ENCODE data around the gene ZGPAT. TPM values are rescaled to one million over a fixed set of nuclear protein-coding genes. Genes with fewer than 3 reads are reported as not detected.

The ZGPAT gene
- total and polyA plus RNA-seq, 2 donors (not counting 3 experiments of a cell fraction or from before 2014, with no cell fraction given) = 23.1 to 29.3 TPM

DNA sequence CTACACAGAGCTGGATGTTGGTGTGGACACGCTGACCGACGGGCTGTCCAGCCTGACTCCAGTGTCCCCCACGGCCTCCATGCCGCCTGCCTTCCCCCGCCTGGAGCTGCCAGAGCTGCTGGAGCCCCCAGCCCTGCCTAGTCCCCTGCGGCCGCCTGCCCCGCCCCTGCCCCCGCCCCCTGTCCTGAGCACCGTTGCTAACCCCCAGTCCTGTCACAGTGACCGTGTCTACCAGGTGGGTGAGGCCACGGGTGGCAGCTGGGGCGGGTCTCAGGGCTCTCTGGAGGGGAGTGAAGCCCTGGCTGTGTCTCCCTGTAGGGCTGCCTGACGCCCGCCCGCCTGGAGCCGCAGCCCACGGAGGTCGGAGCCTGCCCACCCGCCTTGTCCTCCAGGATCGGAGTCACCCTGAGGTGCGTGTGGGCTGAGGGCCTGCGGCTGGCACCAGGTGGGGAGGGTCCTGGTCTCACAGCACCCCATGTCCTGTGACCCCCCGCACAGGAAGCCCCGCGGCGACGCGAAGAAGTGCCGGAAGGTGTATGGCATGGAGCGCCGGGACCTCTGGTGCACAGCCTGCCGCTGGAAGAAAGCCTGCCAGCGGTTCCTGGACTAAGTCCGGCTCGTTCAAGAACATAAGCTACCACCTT is 34.7 kb downstream of the ZGPAT start:
- ChIA-PET POLR2A (no interaction called here), CTCF (no interaction called here)
- no peak overlapping the region for H3K4me2 ChIP-seq (ENCODE audit: insufficient read depth, low read length)
- H2AFZ ChIP-seq (ENCODE audit: low read depth, low read length) = no peak overlapping the region
- no peak overlapping the region for H3K27ac ChIP-seq (ENCODE audit: insufficient read depth, low read depth, low read length)
- no peak overlapping the region for H3K4me3 ChIP-seq (replicated peaks in 1 of 3; ENCODE audit: insufficient read depth in 1 of 3, low read depth in 1 of 3, low read length in 3 of 3)
- H3K9me1 ChIP-seq (replicated peaks; ENCODE audit: control insufficient read depth, extremely low read depth, insufficient read depth, low read length) = no peaks in the 10 kb centered on the region
- intact Hi-C loops (cut with micrococcal nuclease) (no loop called here), dilution Hi-C loops (cut with MboI; ENCODE audit: extremely low pct_ligation_motif_present, low sequenced_read_pairs) (no loop called here)
- FAIRE-seq (no peak), DNase-seq (ENCODE audit: low read depth, low spot score) (no peak)
- no peaks in the 10 kb centered on the region for H3K79me2 ChIP-seq (ENCODE audit: control insufficient read depth, insufficient read depth, low read length)
- TF ChIP-seq GATA2 (IDR thresholded peaks at IDR 0.05; ENCODE audit: insufficient read depth, insufficient read length, low read depth, low read length) (no peak), CTCF (IDR thresholded peaks at IDR 0.05; ENCODE audit: extremely low read depth in 1 of 2, insufficient read depth in 1 of 2, low read depth in 1 of 2, low read length in 2 of 2) (no peak), POLR2AphosphoS5 (IDR thresholded peaks at IDR 0.05; ENCODE audit: insufficient read depth, low read depth, low read length) (no peak), EZH2 (IDR thresholded peaks at IDR 0.05; ENCODE audit: borderline replicate concordance, low read depth, low read length, severe bottlenecking) (no peak), FOS (IDR thresholded peaks at IDR 0.05; ENCODE audit: borderline replicate concordance, insufficient read depth, low read length) (no peak), MYC (IDR thresholded peaks at IDR 0.05; ENCODE audit: low read depth, low read length) (no peak), POLR2A (IDR thresholded peaks at IDR 0.05; ENCODE audit: low read depth, low read length) (no peak), JUN (IDR thresholded peaks at IDR 0.05; ENCODE audit: borderline replicate concordance, insufficient read depth, insufficient read length, low read depth) (no peak)
- TF ChIP-seq, protein P1, sequence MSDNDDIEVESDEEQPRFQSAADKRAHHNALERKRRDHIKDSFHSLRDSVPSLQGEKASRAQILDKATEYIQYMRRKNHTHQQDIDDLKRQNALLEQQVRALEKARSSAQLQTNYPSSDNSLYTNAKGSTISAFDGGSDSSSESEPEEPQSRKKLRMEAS (IDR thresholded peaks at IDR 0.05; ENCODE audit: insufficient read depth, insufficient read length) = no peak
- H3K9ac ChIP-seq (replicated peaks; ENCODE audit: extremely low read depth, insufficient read depth, low read length) = no peak overlapping the region
- H3K36me3 ChIP-seq (ENCODE audit: control insufficient read depth in 2 of 2, extremely low read depth in 1 of 2, insufficient read depth in 2 of 2, low read length in 2 of 2) = peaks cover 0 to 19% of the 10 kb centered on the region in 2 experiments
- H3K4me1 ChIP-seq (ENCODE audit: control insufficient read depth, extremely low read depth, insufficient read depth, low read length) = peaks cover 9% of the 10 kb centered on the region
- H3K9me3 ChIP-seq (replicated peaks; ENCODE audit: control insufficient read depth, insufficient read depth, low read length) = no peaks in the 10 kb centered on the region
- no TSS peak for BruUV-seq (replicated peaks)
- no peaks in the 10 kb centered on the region for H3K27me3 ChIP-seq (ENCODE audit: control insufficient read depth in 2 of 2, insufficient read depth in 2 of 2, low read length in 2 of 2)
- H4K20me1 ChIP-seq (replicated peaks; ENCODE audit: control insufficient read depth, extremely low read depth, insufficient read depth, low read length) = no peaks in the 10 kb centered on the region
